ENCODE measurements around the gene FNTB.
"Not testable (repeated sequence)": the region's sequence is repeated elsewhere in the genome, so short reads cannot be mapped to it uniquely, and the experiment has no call there.

FNTB gene

GRCh38 chr14:65087835-65088234, 101.1 kb downstream of the FNTB start:
- DNase-seq (ENCODE audit: low read depth): not testable (repeated sequence)

GRCh38 chr14:65092349-65092748, 105.7 kb downstream of the FNTB start:
- no peak for DNase-seq (ENCODE audit: low read depth)

- DNase-seq (ENCODE audit: low read depth): no peak
Measured at GRCh38 chr14:65095633-65096205, 109.0 kb downstream of the FNTB start.

GRCh38 chr14:65096323-65097089, 109.8 kb downstream of the FNTB start:
- DNase-seq (ENCODE audit: low read depth): no peak

- no peak for DNase-seq (ENCODE audit: low read depth)
Measured at GRCh38 chr14:65098586-65098985, 111.9 kb downstream of the FNTB start.

GRCh38 chr14:65100922-65101541, 114.3 kb downstream of the FNTB start:
- DNase-seq (ENCODE audit: low read depth): no peak

- peak; percentile 24 for DNase-seq (ENCODE audit: low read depth)
Measured at GRCh38 chr14:65101631-65102440, 115.1 kb downstream of the FNTB start.

GRCh38 chr14:65102441-65103149, 115.9 kb downstream of the FNTB start, which contains the start of gene MAX:
Gene MAX (minus strand): TSS chr14:65102517. CDS start chr14:65102339, 178 bp downstream.
- peak; percentile 98 for DNase-seq (ENCODE audit: low read depth)

GRCh38 chr14:65103150-65103760, 116.6 kb downstream of the FNTB start:
- DNase-seq (ENCODE audit: low read depth): no peak

GRCh38 chr14:65104791-65105190, 118.1 kb downstream of the FNTB start:
- no peak for DNase-seq (ENCODE audit: low read depth)

- no peak for DNase-seq (ENCODE audit: low read depth)
Measured at GRCh38 chr14:65106316-65106715, 119.6 kb downstream of the FNTB start.

GRCh38 chr14:65106736-65107135, 120.0 kb downstream of the FNTB start:
- no peak for DNase-seq (ENCODE audit: low read depth)

- DNase-seq (ENCODE audit: low read depth): no peak
Measured at GRCh38 chr14:65107200-65107599, 120.5 kb downstream of the FNTB start.

GRCh38 chr14:65109357-65109756, 122.7 kb downstream of the FNTB start:
- DNase-seq (ENCODE audit: low read depth): no peak

- no peak for DNase-seq (ENCODE audit: low read depth)
Measured at GRCh38 chr14:65110525-65110924, 123.8 kb downstream of the FNTB start.

All from activated gamma-delta T cell treated with anti-CD3 and anti-CD28 coated beads, Interleukin-2, amount 50 U/mL, for 16 hours (primary cell).